ENCODE measurements around the gene DAB2IP.

Gene DAB2IP

GRCh38 chr9:121707477-121708424 is 56.3 kb downstream of the DAB2IP start:
- no peak for DNase-seq

GRCh38 chr9:121708768-121709488 is 57.5 kb downstream of the DAB2IP start:
- no peak for DNase-seq

GRCh38 chr9:121709798-121710197 is 58.4 kb downstream of the DAB2IP start:
- DNase-seq, result no peak

- no peak for DNase-seq
These were observed 59.8 kb downstream of the DAB2IP start for GRCh38 chr9:121711281-121711680.

DNA sequence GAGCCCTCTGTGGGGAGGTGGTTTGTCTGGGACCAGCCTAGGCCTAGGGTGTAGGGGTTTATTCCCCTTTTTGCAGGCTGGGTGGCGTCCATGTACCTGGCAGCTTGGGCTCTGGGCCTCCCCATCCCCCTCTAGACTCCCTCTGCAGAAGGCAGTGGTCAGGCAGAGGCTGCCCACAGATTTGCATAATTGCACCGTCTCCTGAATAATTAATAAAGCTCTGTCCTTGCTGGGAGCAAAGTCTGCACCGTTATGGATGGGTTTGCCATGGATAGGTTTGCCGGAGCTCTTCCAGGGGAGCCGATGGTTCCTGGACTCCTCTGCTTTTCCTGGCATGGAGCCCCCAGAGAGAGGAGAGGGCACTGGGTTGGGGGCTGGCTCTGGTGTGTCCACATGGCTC is 60.4 kb downstream of the DAB2IP start:
- DNase-seq, result no peak

- no peak for DNase-seq
These were observed 62.1 kb downstream of the DAB2IP start for GRCh38 chr9:121713400-121714070.

DNA sequence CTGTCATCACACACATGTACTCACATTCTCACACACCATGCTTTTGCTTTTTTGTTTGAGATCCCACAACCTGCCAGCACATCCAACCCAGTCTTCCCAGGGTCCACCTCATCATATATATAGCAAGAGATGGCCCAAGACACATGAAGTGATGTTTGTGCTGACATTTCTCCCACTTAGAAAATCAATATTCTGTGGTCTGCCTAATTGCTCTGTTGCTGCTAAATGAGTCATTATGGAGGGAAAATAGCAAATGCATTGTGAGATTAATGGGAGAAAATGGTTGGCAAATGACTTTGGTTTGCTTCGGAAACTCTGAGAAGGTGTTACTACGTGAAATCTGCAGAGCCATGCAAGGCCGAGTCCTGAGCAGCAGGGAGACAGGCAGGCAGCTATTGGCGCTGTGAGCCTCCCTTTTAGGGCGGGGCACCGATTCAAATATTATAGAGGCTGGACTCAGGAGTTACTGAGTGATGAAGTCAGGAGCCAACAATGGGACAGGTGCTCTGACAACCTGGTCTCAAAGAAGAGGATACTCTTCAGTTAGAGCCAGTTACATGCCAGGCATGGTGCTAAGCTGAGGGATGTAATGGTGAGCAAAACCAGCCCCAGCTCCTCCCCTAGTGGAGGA is 62.8 kb downstream of the DAB2IP start:
- no peak for DNase-seq

GRCh38 chr9:121714873-121715272 is 63.4 kb downstream of the DAB2IP start:
- DNase-seq, result no peak

- no peak for DNase-seq
These were observed 65.9 kb downstream of the DAB2IP start for GRCh38 chr9:121717141-121717991.

DNA sequence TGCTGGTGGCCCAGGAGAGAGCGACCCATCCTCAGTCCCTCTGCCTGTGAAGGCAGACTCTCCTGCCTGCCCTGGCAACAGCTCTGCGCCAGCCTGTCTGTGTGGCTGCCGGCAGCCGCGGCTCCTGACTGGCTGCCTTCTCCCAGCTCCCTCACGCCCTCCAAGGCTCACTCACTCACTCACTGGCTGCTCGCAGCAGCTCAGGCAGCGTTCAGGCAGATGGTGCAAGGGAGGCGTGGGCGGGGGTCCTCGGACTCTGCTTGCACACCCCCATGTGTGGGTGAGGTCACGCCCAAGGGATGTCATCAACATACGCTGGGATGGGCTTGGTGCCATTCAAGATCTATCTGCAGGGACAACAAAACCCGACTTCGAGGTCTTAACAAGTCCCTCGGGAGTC is 66.7 kb downstream of the DAB2IP start:
- no peak for DNase-seq

DNA sequence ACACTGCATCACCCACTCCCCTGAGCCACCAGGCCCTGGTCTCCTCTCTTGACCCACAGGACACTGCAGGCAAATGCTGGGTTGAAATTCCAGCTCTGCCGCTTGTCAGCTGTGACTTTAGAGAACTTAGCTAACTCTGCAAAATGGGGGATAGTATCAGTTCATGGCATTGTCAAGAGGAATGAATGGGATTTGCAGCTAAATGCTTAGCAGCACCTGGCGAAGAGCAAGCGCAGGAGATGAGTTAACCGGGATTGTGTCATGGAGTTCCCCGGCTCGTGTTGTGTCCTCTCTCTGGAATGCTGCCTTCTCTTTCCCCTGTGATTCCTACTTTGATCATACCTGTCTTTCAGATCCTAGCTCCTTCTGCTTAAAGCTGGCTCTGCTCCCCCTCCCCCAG is 67.1 kb downstream of the DAB2IP start:
- DNase-seq, result no peak

GRCh38 chr9:121720311-121721057 is 69.0 kb downstream of the DAB2IP start:
- DNase-seq, result no peak

- DNase-seq, result peak; percentile 47
These were observed 69.6 kb downstream of the DAB2IP start for GRCh38 chr9:121721058-121721350.

DNA sequence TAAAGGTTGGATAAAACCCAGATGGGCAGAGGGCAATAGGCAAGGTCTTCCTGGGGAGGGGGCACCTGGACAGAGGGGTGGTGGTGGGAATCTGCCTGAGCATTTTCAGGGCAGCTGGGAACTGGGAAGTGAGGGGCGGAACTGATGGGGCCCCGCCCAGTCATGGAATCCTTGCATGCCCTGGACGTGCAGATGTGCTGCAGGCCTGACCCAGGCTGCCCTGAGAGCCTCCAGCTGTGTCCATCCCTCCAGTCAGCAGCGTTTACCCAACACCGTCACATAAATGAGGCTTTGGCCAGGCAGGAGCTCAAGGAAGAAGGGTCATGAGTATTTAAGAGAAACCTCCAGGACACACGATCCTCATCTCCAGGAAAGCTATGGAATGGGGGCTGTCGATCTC is 70.3 kb downstream of the DAB2IP start:
- no peak for DNase-seq

- no peak for DNase-seq
These were observed 73.8 kb downstream of the DAB2IP start for GRCh38 chr9:121725008-121725775.

DNA sequence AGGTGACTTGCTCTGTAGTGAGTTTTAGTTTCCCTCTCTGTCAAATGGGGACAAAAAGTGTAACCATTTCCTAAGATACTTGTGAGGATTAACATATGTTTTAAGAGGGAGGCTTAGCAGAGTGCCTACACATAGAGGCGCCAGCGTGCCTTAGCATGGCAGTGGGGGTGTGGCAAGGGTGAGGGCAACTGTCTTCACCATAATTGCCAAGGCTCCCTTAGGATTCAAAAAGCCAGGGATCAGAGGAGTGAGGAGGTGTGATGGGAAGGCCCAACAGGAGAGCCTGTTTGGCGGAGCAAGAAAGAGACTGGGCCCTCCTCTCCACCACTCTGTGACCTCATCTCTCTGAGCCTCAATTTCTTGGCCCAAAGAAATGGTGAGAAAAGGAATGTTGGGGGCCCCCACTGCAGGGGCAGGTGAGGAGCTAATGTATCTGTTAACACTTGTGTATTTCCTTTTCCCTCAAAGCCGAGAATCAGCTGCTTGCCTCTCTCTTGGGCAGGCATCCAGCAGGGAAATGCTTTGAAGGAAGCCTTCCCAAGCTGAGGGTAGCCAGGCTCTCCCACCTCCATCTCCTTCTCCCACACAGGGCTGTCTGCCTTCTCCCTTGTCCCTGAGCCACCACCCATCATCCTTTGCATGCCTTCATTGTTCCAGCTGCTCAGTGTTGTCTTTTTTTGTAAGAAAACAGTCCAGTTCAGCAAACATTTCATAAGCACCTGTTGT is 76.0 kb downstream of the DAB2IP start:
- no peak for DNase-seq

DNA sequence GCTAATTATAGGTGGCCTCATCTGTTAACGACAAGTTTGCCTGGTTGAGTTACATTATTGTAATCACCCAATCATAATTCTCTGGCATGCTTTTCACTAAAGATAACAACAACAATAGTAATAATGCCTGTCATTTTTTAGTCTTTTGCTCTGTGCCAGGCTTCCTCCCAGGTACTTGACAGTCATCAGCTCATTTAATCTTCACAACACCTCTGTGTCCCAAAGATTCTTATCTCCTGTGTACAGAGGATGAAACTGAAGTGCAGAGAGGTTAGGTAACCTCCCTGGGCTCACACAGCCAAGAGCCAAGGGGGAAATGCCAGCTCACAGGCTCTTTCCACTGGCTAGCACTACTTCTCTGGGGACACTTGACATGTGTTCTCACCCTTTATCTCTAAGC is 77.5 kb downstream of the DAB2IP start:
- no peak for DNase-seq

- no peak for DNase-seq
These were observed 78.5 kb downstream of the DAB2IP start for GRCh38 chr9:121729769-121730562.

GRCh38 chr9:121731090-121731489 is 79.7 kb downstream of the DAB2IP start:
- no peak for DNase-seq
